AG09319 (cell line): ENCODE measurements around the gene RYR2.

ENCODE experiments used
- DNase-seq: peaks from one replicate; pipeline ENCODE4 v3.0.0-alpha.2; 2010; ENCODE audit warnings: low read depth; ENCODE audit errors: extremely low read depth
- TF ChIP-seq, protein P1 (sequence below): IDR thresholded peaks from 2 replicates; pipeline ENCODE4 v1.5.1; 2011; ENCODE audit warnings: low read depth, mild to moderate bottlenecking, inconsistent platforms, low read length, moderate library complexity

Gene RYR2

DNA sequence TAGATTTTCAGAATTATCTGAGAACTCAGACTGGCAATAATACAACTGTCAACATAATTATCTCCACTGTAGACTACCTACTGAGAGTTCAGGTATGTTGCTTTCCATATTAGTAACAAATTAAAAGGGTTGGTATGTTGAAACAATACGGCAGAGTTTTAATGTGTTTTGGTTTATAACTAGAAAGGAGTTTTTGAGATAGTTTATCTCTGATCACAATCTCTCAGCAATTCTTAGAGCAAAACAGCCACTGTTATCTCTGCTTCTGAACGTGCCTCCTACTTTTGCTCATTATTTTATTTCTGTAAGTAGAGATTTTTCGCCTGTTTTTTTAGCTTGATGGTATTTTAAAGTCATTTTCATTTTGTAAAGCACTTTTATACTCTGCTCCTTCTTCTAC, 730.0 kb downstream of the RYR2 start:
- no peak for DNase-seq
- TF ChIP-seq, protein P1, sequence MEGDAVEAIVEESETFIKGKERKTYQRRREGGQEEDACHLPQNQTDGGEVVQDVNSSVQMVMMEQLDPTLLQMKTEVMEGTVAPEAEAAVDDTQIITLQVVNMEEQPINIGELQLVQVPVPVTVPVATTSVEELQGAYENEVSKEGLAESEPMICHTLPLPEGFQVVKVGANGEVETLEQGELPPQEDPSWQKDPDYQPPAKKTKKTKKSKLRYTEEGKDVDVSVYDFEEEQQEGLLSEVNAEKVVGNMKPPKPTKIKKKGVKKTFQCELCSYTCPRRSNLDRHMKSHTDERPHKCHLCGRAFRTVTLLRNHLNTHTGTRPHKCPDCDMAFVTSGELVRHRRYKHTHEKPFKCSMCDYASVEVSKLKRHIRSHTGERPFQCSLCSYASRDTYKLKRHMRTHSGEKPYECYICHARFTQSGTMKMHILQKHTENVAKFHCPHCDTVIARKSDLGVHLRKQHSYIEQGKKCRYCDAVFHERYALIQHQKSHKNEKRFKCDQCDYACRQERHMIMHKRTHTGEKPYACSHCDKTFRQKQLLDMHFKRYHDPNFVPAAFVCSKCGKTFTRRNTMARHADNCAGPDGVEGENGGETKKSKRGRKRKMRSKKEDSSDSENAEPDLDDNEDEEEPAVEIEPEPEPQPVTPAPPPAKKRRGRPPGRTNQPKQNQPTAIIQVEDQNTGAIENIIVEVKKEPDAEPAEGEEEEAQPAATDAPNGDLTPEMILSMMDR: no peak

DNA sequence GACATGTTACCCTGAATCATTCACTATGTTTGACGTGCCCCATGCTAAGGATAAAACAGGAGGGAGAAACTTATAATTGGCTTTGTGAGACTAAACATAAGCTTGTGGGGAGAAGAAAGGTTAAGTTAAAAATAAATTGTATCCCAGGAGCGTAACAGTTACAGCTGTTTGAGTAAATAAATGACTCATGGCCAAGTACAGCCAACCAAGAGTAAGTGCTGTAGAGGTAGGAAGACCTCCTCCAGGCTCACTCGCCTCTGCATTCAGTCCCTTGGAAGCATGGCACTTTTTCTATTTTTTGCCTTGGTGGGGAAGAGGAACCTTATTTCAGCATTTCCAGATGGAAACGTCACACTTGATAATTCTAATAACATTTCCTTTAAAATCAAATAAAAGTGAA, 732.3 kb downstream of the RYR2 start:
- TF ChIP-seq, protein P1: no peak
- DNase-seq: no peak

DNA sequence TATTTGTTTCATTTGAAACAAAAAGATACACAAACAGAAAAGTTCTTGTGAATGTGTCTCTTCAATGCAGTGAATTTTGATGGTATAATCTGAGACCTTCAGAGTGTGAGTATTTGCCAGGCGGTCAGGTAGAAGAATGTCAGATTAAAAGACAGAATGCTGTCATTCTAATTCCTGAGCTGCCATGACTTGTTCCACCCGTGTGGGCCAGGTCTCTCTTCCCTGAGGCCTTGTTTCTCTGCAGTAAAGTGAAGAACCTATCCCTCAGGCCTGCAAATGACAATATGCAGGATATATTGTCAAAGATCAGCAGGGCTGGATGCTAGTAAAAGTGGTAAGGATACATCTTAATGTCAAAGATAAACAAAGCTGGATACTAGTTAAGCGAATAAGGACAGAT, 737.4 kb downstream of the RYR2 start:
- no peak for DNase-seq

DNA sequence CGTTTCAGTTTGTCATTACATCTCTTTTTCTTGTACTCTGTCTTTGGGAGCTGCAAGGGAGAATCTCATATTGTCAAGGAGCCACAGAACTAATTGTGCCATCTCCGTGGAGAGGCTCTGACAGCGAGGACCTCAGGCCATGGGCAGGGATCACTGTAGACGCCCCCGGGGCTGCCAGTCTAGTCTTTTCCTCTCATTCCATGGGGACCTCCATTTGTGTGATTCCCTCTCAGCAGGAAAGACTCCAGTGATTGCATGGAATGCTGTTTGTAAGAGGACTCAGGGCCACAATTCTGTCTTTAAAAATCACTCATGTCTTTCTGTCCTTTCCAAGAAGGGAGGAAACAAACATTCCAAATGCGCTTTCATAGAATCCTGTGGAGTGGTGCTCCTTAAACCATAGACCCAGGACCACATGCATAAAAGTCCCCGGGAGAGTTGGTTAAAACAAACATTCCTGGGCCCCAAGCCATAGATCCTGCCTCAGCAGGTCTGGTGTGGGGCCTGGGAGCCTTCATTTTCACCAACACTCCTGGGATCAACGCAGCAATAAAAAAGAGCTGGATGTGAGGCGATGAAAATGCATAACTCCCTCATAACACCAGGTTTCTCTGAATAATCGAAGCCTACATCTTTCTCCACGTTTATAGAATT, 744.2 kb downstream of the RYR2 start:
- TF ChIP-seq, protein P1: no peak
- DNase-seq: no peak

More for the DNA sequence above, 737.4 kb downstream of the RYR2 start:
- TF ChIP-seq, protein P1: no peak

DNA sequence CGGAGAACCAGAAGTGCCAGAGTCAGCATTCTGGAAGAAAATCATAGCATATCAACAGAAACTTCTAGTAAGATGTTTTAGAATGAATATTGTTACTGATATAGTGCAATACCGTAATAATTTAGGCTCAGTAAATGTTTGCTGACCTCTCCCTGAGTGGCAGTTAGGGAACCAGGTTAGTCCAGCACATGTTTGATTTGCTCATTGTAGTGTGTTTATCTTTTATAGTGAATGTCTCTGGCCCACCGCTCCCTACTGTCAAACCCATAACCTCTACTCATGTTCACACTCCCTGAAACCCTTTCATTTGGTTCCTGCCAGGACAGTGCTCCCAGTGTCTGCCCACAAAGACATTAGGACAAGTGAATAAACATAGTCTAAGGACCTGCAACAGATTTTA, 746.1 kb downstream of the RYR2 start:
- TF ChIP-seq, protein P1: no peak
- DNase-seq: no peak

DNA sequence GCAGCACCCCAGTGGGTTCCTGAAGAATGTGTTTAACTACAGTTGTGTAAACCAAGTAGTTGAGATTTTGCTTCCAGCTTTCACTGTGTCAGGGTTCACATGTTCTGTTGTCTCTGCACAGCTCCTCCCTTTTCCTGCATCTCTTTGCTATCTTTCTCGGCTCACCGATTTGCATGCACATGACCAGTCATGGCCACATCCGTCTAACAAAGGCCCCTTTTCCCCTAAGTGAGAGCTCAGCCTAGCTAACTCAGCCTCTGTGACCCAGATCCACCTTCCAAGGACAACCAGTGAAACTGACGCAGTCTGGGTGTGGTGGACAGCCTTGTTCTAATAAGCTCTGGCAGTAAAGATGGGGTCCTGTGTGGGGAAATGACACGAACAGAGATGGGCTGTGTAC, 747.6 kb downstream of the RYR2 start:
- TF ChIP-seq, protein P1: no peak

DNA sequence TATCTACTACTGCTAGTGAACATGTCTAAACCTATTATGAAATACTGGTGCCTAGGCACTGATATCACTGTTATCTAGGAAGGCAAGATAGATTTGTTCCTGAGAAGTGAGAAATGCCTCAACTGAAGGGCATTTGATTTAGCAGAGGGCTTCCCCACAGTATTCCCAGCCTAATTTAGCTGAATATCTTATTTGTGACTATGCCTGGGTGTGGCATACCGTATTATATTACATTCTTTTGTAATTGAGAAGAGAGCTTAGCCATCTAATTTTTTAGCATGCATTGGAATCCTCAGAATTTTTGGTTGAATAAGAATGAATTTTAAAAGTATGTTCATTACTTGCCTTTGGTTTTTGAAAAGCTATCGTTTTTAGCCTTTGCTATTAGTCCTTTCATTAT, 749.6 kb downstream of the RYR2 start:
- DNase-seq: no peak
- TF ChIP-seq, protein P1: no peak

More for the DNA sequence above, 747.6 kb downstream of the RYR2 start:
- no peak for DNase-seq
